NCI-H524 (cell line): Measurements from ENCODE around the gene AP3S2.
"Not testable (repeated sequence)": the region's sequence is repeated elsewhere in the genome, so short reads cannot be mapped to it uniquely, and the experiment has no call there.

Experiments used
- DNase-seq, 2 experiments: peaks; one replicate each; lab custom pipeline; 2025; lab: John Stamatoyannopoulos, UW

The AP3S2 gene

DNA sequence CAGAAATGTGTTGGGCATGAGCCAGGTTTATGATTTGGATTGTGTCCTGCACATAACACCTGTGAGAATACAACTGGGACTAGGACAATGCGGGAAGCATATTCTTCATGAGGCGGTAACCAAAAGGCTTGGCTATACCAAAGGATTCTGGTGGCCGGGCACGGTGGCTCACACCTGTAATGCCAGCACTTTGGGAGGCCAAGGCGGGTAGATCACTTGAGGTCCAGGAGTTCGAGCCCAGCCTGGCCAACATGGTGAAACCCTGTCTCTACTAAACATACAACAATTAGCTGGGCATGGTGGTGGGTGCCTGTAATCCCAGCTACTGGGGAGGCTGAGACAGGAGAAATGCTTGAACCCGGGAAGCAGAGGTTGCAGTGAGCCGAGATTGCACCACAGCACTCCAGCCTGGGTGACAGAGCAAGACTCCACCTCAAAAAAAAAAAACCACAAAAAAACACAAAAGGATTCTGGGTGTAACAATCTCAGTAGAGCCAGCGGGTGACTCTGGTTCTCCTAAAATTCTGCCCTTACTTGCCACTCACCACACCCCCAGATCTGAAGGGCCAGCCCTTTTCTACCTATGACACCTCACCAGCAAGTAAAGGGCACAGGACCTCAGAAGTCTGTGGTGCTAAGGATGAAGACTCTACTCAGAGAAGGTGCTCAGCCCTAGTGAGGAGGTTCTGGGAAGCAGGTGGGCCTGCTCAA lies 59.2 kb downstream of the AP3S2 start:
- not testable (repeated sequence) for DNase-seq

DNA sequence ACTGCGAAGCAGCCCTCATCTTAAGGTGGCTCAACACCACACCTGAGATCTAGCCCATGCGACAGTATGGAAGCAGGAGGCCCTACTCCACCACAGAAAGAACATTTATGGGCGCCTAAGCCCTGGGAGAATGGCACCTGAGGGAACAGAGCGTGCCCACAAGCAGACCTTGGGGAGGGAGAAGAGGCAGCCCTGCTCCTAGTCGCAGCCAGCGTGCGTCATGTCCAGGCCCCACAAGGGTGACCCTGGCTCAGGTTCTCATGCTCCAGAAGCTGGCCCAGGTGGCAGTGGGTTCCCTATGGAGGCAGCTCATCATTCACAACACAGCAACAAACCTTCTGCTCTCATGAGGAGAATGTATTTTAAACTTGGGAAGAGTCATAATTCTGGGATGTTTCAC lies 59.8 kb downstream of the AP3S2 start:
- no peak for DNase-seq

DNA sequence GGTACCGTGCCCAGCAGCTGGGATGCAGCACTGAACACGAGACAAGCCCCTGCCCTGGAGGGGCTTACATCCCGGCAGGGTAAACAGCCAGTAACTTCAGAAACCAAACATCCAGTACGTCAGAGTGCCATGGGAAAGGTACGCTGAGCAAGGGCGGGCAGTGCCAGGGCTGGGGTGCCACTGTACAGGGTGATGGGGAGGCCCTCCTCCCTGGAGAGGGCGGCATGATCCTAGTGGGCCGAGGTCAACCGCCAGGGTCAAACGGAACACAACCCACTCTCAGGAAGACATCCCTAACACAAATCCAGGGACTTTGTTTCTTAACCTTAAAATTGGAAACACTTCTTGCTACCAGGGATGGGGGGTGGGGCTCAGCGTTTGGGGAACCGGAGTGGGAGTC lies 63.2 kb downstream of the AP3S2 start:
- no peak for DNase-seq

DNA sequence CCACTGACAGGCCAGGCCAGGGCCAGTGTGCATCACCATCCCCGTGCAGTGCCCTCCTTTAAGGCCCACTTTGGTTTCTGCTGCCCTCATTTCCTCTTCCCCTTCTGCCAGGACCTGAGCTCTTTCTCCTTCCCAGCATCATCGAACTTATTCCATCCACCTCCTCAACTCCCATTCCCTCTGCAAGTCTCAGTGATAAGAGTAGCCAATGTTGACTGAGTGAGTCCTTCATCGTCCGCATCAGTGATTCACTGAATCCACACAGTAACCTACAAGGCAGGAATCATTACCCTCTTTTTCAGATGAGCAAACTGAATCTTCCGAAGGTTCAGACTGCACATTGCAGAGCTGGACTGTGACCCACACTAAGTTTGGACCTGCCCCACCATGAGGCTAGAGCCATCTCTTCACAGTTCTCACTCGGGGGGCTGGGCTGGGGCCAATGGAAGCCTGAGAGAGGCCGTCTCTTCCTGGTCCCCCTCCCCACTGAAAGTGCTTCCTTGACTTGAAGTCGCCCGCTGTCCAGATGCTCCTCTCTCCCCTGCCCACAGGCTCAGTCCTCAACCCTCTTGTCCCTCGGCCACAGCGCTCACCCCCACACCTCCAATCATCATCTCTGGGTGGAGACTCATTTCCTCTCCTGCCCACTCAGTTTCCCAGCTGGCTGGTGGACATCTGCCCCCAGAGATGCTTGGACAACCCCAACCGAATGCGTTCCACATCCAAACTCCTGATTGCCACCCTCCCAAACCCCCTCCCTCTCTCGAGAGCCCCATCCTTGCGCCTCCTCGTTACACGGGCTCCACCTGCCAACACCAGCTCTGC lies 64.0 kb downstream of the AP3S2 start:
- DNase-seq: no peak

DNA sequence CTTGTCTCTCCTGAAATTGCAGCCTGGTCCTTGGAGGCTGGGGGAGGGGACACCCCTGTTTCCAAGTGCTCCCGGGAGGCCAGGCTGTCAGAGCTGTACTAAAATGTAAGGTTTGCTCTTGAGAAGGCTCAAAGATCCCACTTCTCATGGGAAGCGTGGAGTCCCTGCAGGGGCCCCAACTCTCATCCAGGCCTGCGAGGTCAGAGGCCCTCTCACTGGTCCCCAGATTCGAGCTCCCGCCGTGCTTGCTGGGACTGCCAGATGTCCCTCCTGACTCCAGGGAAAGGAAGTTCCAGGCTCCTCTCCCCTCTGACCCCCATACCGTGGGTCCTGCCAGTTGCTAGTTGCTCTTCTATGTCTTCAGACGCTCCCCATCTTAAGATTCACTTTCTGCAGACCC lies 64.6 kb downstream of the AP3S2 start:
- no peak for DNase-seq

DNA sequence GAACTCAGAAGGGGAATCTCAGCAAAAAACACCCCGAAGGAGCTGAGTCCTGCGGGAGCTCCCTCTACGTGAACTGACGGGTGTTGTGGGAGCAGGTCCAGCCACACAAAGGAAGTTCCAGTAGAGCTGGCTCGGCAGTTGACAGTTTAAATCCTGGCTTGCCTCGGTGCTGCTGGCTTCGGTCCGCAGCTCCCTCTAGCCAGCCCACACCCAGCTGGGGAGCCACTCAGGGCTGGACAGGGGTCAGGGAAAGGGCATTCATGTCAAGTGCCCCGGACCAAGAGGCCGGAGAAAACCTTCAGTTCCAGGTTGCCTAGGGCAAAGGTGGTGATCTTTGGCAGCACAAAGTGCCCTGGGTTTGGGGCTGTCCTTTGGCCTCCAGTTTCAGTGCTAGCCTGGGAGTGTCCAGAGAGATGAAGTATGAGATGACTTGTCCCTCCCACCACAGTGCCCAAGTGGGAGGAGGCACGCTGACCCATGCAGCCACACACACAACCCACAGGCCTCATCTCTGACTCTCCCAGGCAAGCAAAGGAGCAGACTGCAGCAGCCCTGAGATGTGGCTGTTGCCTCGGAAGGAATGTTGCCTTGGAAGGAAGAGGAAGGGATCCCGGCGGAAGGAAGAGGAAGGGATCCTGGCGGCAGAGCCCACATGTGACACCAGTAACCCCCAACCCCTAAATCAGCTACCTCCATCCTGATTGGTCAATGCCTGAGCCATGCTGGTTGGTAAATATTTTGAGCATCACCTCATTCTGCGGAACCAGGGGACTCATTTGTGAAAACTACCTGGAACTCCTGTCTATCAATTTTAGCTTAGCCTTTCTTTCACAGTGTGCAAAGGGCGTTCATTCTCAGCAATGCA lies 65.3 kb downstream of the AP3S2 start:
- DNase-seq: no peak

DNA sequence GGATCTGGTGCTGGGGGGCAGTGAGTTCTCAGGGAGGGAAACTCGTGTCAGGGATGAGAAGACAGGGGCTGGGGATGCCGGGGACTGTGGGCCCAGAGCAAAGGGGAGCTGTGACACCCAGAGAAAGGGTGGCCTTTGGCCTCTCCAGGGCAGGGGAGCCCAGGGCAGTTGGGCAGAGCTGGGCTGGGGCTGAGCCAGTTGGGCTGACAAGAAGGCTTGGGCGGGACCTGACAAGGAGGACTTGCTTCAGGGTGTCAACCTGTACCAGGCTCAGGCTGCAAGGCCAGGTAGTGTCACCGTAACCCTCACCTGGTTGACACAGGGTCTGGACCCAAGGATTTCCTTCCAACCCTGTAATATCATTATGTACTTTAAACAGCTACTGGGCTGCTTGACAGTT lies 66.0 kb downstream of the AP3S2 start:
- no peak for DNase-seq

DNA sequence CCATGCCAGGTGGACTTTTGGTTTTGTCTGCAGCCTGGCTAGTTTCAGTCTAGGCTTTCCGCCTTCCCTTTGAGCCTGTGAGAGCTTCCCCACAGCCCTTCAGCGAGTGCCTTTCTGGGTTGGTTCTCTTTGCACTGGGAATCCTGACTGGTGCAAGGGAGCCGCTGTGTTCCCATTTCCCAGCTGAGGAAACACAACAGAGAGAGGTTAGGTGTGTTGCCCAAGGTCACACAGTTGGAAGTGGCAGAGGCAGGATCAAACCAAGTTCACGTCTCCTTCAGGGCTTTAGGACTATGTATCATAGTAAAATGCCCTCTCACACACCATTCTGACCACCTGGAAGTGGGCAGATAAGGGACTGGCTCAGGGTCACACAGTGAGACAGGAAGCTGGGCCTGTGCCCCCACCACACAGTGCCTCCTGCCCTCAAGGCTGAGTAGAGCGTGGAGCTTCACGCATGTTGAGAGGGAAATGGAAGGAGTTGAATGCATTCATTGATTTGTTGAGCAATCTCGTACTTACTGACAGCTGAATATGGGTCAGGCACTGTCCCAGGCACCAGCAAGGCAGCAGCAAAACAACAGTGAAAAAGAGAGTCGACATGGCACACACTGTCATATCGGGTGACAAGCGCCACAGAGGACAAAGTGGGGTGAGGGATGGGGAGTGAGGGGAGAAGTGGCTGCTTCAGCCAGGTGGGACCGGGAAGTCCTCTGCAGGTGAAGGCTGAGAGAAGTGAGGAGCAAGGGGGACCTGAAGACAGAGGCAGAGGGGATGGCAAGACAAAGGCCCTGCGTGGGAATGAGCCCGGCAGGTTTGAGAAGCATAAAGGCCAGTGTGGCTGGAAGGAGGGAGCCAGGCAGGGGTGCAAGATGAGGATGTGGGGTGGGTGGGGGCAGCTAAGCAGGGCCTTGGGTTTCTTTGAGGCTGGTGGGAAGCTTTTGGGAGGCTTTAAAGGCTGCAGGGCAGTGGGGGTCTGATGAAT lies 66.8 kb downstream of the AP3S2 start:
- DNase-seq: no peak

DNA sequence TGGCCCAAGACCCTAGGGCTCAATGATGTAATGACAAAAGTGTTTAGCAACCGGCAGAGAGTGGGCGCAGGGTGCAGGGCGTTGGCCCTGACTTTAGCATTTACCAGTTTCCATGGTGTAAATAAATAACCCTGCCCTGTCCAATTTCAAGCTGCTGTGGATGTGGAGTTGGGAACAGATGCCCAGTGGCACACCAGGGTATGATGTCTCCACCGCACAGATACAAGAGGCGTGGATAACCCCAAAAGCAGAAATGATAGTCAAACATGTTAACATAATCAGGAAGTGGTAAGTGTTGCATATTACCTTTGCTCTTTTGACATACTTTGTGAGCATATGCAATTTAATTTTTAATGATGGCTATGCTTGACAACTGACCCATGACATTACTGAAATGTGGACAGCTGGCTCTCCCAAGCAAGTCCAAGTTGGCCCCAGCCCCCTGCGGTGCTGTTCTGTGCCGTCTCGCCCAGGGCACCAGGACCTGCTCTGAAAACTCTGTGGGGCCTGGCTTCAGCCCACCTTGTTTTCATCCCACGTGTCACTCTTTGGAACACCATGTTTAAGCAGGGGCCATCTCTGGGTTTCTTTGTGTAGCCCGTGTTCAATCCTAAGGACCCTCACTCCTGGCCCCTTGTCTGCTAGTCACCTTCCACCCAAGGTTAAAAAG lies 68.4 kb downstream of the AP3S2 start:
- DNase-seq: no peak

DNA sequence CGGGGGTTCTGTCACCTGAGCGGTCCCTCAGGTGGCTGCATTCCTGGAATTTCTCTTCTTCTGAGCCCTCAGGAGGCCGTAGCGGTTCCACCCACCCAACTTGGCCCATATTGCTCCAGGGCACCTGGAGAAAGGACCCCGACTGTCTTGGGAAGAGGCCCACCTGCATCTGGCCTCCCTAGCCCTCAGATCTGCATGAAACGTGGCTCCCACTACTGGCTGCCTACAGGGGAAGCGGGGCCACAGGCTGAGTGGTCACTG lies 69.3 kb downstream of the AP3S2 start:
- no peak for DNase-seq

DNA sequence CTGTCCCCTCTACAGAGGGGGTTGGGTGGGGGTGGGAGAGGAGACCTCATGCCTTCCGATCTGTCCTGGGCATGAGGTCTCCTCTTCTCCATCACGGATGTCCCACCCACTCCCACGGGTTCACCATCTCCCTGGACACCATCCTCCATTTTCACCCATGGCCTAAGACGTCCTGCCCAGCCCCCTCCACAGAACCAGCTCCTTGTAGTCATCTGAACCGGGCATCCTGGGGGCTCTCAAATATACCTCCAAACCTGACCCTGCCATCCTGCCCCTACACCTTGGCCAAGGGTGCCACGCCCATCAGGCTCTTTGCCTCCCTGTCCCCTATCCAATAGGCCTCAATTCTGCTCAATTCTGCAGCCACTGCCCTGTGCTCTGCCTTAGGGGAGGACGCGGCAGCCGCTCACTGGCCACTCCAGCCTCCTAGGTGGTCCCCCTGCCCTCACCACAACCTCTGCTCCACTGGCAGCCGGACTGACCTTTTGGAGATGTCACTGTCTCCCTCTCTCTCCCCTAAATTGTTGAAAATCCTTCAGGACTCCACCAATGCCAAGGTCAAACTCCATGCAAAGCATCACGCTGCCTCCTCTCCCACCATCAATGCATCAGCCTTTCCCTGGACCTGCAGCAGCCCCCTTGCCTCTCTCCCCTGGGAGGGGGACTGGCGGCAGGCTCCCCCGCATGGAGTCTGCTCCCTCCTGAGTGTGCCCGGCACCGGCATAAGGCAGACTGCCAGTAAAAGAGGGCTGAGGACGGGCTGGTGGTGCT lies 69.8 kb downstream of the AP3S2 start:
- DNase-seq: no peak

DNA sequence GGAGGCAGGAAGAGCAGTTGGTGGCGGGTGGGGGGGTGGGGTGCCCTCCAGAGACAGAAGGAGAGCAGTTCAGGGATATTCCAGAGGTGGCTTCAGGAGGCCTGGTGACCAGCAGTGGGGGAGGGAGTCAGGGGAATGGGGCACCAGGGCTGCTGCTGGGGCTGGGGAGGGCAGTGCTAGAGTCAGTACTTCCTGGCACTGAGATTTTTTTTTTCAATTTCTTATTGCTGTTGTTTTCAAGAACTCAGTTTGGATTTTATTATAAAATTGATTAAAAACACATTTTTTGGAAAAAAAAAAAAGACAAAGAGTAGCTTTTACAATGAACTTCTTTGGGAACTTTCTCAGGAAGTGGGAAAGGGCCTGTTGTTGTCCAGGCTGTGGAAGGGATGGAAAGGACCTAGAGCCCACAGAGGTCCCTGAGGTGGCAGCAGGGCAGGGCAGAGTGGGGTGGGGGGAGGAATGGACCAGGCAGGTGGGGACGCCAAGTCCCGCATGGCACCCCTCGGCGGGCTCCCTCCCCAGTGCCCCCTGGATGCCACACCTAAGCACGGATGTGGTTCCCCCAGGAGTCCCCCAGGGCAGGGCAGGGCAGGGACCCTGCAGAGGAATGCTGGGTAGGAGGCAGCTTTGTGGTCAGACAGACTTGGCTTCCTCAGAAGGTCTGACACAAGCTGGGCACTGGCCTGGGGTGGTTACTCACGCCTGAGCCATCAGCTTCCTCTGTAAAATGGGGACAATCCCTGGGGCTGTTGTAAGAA lies 70.7 kb downstream of the AP3S2 start:
- no peak for DNase-seq

DNA sequence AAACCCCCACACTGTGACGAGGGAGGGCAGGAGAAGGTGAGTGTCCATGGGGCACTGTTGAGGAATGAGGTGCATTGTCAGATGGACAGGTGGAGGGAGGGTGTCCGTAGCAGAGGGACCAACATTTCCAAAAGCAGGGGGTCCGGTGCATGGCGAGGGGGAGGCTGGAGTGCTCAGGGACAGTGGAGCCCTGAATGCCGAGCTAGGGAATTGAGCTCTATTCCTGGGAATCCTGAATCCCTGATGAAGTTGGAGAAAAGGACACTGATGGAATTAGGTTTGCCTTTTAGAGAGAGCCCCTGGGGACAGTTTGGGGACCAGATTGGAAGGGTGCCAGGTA lies 71.2 kb downstream of the AP3S2 start:
- peak in 1 of 2 experiments; percentile 59 for DNase-seq

DNA sequence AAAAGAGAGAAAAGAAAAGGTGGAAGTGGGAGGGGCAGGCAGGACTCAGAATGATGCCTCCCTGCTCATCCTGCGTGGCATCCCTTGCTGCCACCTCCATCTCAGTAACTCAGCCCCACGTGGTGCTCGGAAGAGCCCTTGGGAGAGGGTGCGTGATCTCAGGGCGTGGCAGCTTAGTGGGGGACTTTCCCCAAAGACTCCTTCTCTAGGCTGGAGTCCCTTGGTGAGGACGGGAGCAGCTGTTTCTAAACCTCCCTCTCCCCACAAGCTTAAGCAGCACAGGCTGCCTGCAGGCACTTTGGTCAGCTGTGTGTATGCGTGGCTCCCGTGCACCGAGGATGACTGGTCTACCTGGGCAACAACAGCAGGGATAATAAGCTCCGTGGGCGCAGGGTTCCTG lies 71.8 kb downstream of the AP3S2 start:
- peak in 1 of 2 experiments; percentile 30 for DNase-seq

DNA sequence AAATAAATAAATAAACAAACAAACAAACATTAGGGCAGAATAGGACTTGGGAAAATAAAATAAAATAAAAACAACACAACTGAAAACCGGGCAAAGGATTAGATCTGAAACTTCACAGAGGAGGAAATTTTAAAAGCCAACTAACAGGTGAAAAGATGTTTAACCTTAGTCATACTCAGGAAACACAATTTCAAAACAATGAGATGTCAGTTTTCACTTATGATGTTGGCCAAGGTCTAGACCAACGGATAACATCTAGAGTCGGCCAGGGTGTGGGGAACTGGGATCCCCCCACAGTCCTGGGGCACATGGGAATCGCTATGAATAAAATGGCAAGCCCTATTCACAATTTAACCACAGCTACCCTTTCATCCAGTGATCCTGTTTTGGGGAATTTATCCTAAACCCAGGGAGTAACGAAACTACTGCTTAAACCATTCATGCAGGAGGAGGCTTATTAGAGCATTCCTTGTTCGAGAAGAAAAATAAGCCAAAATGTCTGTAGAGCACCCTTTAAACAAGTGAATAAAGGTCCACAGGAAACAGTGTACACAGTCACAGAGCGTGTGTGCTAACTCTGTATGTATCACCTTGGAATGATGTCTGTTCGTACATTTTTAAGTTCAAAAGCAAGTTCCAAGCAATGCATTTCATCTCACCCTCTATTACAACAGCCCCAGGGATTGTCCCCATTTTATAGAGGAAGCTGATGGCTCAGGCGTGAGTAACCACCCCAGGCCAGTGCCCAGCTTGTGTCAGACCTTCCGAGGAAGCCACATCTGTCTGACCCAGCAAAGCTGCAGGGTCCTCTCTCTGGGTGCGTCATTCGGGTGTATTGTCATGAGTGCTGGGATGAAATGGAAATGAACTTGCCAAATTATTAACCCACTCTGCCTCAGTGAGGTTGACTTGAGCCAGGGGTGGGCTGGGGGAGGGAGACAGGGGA lies 72.9 kb downstream of the AP3S2 start:
- no peak for DNase-seq

DNA sequence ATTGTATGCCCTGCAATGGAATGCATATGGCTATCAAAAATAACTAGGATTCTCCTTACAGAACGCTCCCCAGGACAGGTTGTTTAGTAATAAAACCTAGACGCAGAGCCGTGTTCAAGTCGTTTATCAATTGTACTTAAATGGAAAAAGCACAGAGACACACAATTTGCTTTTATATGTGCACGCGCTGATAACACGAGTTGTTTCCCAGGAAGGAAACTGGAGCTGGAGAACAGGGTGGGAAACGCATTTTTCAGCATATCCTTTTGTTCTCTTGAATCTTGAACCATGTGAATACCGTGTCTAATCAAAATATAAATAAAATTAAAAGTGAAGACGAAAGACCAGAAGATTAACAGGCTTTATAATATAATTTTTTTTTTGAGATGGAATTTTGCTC lies 75.5 kb downstream of the AP3S2 start:
- DNase-seq: no peak

DNA sequence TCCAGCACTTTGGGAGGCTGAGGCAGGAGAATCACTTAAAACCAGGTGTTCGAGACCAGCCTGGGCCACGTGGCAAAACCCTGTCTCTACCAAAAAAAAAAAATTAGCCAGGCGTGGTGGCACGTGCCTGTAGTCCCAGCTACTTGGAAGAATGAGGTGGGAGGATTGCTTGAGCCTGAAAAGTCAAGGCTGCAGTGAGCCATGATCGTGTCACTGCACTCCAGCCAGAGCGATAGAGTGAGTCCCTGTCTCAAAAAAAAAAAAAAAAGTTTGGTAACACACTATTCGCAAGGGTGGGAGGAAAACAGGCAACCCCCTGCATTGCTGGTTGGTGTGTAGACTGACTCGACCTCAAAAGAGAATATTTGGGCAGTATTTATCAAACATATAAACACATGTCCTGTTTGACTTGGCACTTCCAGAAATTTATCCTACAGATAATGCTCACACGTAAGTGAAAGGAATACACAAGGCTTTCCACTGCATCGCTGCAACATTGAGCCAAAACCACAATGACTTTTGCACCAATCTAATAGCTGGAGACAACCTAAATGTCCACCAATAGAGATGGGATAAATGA lies 76.0 kb downstream of the AP3S2 start:
- DNase-seq: no peak

DNA sequence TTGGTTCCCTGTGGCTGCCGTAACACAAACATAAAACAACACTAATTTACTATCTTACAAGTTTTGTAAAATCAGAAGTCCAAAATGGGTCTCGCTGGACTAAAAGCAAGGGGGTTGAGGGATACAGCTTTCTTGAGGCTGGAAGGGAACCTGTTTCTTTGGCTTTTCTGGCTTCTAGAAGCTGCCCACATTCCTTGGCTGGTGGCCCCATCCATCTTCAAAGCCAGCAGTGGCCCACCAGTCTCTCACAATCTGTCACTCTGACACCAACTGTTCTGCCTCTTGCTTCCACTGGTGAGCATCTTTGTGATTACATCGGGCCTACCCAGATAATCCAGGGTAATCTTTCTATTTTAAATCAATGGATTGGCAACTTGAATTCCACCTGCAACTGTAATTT lies 78.0 kb downstream of the AP3S2 start:
- no peak for DNase-seq
